GM10248 (cell line): ENCODE data around the gene WDR82.

Experiments used
- CTCF ChIA-PET: fragments of 300-600 bp; sonication (Branson Sonifier 250); formaldehyde crosslinking; extraction: SDS; loops from one replicate; lab custom pipeline; 2021; ENCODE audit warnings: antibody characterized with exemption; lab: Yijun Ruan, JAX
- POLR2A ChIA-PET: fragments of 350-650 bp; sonication (Branson Sonifier 250); formaldehyde crosslinking; extraction: SDS; loops from one replicate; lab custom pipeline; 2020; ENCODE audit warnings: antibody characterized with exemption; lab: Yijun Ruan, JAX
- DNase-seq: peaks from one replicate; pipeline ENCODE4 v3.0.0; 2012; ENCODE audit errors: extremely low spot score
- TF ChIP-seq, protein P1 (sequence below): IDR thresholded peaks from 2 replicates; pipeline ENCODE4 v1.5.1; 2012; ENCODE audit warnings: mild to moderate bottlenecking, low read depth; ENCODE audit errors: extremely low read depth, missing control alignments, control extremely low read depth

Gene WDR82

DNA sequence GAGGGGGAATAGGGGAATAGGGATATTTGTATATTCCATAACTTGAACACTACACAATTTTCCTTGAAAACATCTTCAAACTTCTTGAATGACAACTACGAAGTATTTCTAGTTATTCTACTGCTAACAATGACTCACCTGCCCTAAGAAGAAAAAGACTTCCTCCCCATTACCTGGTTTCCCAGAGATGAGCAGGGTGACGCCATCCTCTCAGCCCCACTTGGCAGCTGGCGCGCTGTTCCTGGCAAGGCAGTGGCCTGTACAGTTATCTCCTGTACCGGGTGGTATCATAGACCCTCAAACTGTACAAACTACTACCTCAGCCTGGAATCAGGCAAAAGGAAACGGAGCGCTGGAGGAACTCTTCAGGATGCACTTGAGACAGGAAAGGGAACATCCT lies 10.4 kb downstream of the WDR82 start:
- TF ChIP-seq, protein P1, sequence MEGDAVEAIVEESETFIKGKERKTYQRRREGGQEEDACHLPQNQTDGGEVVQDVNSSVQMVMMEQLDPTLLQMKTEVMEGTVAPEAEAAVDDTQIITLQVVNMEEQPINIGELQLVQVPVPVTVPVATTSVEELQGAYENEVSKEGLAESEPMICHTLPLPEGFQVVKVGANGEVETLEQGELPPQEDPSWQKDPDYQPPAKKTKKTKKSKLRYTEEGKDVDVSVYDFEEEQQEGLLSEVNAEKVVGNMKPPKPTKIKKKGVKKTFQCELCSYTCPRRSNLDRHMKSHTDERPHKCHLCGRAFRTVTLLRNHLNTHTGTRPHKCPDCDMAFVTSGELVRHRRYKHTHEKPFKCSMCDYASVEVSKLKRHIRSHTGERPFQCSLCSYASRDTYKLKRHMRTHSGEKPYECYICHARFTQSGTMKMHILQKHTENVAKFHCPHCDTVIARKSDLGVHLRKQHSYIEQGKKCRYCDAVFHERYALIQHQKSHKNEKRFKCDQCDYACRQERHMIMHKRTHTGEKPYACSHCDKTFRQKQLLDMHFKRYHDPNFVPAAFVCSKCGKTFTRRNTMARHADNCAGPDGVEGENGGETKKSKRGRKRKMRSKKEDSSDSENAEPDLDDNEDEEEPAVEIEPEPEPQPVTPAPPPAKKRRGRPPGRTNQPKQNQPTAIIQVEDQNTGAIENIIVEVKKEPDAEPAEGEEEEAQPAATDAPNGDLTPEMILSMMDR, result no peak
- no peak for DNase-seq
- CTCF ChIA-PET, result interaction anchor here (1.0 to 2.1 kb wide), 3 partner anchors 9 to 11 kb away, joined by 4 to 6 read pairs (median 4); partner anchors contain the start of gene WDR82
- POLR2A ChIA-PET, result no interaction called here

DNA sequence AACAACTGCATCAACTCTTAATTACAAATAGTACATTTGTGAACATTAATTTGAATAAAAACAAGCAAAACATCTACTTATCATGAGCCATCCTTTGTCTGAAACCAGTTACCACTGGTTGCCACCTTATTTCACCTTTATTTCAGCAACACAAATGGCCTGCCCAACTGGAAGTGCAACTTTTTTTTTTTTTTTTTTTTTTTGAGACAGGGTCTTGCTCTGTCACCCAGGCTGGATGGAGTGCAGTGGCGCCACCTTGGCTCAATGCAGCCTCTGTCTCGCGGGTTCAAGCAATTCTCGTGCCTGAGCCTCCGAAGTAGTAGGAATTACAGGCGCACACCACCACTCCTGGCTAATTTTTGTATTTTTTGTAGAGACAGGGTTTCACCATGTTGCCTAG lies 13.1 kb downstream of the WDR82 start:
- CTCF ChIA-PET, result no interaction called here
- TF ChIP-seq, protein P1, result no peak
- POLR2A ChIA-PET, result no interaction called here
- DNase-seq, result no peak

DNA sequence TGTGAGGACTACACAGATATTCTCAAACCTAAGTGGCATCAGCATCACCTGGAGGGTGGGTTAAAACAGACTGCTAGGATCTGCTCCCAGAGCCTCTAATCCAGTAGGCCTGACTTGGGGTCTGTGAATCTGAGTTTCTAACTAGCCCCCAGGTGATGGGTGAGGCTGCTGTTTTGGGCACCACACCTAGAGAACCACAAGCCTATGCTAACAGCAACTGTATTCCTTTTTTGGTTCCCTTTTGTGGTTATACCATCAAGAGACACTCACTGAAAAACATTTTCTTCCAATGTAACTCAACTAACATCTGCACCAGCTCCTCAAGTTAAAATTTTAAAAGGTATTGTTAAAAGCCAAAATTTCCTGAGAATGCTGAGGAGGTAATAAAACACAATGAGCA lies 16.0 kb downstream of the WDR82 start:
- CTCF ChIA-PET, result interaction anchor here (1.0 kb wide), 1 partner anchor 17 kb away, joined by 3 read pairs; no protein-coding TSS in a partner anchor
- TF ChIP-seq, protein P1, result no peak
- DNase-seq, result no peak
- POLR2A ChIA-PET, result interaction anchor here (1.2 kb wide), 1 partner anchor 9 kb away, joined by 3 read pairs; no protein-coding TSS in a partner anchor

DNA sequence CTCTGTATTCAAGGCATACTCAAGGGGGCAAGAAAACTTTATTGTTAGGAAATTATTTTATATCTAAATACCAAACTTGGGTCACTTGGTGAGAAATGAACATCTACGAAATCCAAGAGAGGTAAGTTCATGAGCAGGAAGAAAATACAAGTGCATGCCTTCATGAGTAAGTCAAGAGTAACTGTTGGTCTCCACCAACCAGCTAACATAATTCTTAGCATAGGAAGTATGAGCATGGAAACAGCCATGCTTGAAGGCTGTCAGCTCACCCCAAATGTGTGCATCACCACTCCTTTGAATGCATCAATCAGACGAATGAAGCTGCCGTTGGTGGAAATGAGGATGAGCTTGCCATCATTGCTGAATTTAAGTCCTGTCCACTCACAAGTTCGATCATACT lies 19.0 kb downstream of the WDR82 start:
- no peak for DNase-seq
- ChIA-PET CTCF (interaction anchor here (0.8 to 4.3 kb wide), 10 partner anchors 9 to 83 kb away, joined by 3 to 17 read pairs (median 4); partner anchors contain the start of genes TLR9 and WDR82), POLR2A (interaction anchor here (0.9 kb wide), 1 partner anchor 40 kb away, joined by 3 read pairs; no protein-coding TSS in a partner anchor)
- TF ChIP-seq, protein P1, result no peak

DNA sequence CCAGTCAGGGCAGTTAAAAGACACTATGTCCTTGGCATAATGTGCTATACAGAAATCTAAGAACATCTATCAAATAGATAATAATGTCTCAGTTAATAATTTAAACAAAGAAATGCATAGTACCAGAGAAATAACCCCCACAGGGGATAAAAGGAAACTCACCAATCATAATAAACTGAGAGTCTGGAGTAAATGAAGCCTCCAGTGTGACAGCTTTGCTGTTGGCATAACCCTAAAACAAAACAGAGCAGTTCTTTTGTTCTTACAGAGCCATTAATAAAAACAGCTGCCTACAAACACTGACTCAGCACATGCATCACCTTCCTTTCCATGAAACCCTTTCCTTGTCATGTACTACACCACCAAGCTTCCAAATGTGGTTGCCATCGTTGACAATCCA lies 19.4 kb downstream of the WDR82 start:
- POLR2A ChIA-PET, result interaction anchor here (0.9 kb wide), 1 partner anchor 39 kb away, joined by 3 read pairs; no protein-coding TSS in a partner anchor
- no peak for DNase-seq
- TF ChIP-seq, protein P1, result no peak
- CTCF ChIA-PET, result interaction anchor here (1.1 to 4.3 kb wide), 9 partner anchors 9 to 83 kb away, joined by 3 to 17 read pairs (median 4); partner anchors contain the start of genes TLR9 and WDR82

GRCh38 chr3:52257911-52258310 lies 20.5 kb downstream of the WDR82 start:
- TF ChIP-seq, protein P1, result no peak
- no peak for DNase-seq
- POLR2A ChIA-PET, result no interaction called here
- CTCF ChIA-PET, result interaction anchor here (1.0 to 4.3 kb wide), 5 partner anchors 10 to 26 kb away, joined by 3 to 17 read pairs (median 4); partner anchors contain the start of gene WDR82

DNA sequence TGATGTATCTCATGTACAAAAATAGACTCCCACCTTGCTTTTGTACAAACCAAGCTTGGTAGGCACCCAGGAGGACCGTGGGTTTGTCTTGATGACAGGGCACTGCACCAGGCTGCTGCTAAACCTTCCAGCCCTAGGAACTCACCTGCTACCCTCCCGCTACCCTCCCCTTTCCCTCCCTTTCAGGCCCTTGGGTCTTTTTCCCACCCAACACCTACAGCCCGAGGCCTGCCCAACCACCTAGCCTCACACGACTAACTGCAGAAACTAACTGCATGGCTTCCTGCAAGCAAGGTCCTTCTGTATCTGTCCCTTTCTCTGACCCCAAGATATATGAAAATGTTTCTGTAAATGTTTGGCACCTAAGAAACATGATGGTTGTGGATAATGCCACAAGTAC lies 21.8 kb downstream of the WDR82 start:
- CTCF ChIA-PET, result interaction anchor here (1.0 to 1.7 kb wide), 5 partner anchors 10 to 36 kb away, joined by 3 to 6 read pairs (median 3); no protein-coding TSS in a partner anchor
- DNase-seq, result no peak
- TF ChIP-seq, protein P1, result no peak
- POLR2A ChIA-PET, result no interaction called here
